ENCODE measurements around the gene FLAD1. TPM values are rescaled to one million over a fixed set of nuclear protein-coding genes. Genes with fewer than 3 reads are reported as not detected.

Gene FLAD1
- total RNA-seq (2014; rRNA removed; shearing (Covaris generic)) = 52.3 and 59.9 TPM in 2 replicates

DNA sequence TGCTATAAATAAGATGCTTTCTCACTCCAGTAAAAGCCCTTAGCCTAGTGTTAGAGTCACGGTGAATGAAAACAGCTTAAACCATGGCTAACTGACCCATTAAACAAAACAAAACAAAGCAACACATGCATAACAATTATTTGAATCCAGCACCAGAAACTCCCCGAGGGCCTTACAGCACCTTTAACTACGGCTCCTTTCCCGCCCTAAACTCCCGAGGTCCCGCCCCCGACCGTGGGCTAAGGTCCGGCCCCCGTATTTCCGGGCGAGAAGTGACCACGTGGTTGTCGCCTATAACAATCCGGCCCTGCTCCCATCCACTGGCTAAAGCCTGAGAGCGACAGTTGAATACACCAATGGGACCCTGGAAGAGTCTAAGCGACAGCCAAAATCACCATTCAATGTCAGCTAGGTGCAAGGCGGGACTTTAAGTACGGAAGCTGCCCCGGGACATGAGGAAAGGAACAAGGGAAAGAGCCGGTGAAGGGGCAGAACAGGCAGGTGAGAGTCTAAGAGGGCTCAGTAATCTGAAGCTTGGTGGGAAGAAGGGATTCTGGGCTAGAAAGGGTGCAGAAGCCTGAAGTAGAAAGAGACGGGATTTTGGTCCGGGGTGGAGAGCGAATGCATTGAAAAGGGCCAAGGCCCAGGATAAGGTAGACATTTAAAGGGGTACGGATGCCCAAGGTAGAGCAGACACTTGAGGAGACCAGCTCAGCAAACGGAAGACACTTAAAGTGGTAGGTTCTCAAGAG, at the start of gene FLAD1:
Gene FLAD1 (plus strand): TSS at position 448 of the 752 bp plus-strand sequence. CDS start 351 bp downstream, outside the sequence.

GRCh38 chr1:154936555-154937084, 46.5 kb upstream of the FLAD1 start, which contains the start of gene PMVK:
Gene PMVK, minus strand, starts transcription at chr1:154936719. Its CDS starts 34 bp downstream, at chr1:154936685.

DNA sequence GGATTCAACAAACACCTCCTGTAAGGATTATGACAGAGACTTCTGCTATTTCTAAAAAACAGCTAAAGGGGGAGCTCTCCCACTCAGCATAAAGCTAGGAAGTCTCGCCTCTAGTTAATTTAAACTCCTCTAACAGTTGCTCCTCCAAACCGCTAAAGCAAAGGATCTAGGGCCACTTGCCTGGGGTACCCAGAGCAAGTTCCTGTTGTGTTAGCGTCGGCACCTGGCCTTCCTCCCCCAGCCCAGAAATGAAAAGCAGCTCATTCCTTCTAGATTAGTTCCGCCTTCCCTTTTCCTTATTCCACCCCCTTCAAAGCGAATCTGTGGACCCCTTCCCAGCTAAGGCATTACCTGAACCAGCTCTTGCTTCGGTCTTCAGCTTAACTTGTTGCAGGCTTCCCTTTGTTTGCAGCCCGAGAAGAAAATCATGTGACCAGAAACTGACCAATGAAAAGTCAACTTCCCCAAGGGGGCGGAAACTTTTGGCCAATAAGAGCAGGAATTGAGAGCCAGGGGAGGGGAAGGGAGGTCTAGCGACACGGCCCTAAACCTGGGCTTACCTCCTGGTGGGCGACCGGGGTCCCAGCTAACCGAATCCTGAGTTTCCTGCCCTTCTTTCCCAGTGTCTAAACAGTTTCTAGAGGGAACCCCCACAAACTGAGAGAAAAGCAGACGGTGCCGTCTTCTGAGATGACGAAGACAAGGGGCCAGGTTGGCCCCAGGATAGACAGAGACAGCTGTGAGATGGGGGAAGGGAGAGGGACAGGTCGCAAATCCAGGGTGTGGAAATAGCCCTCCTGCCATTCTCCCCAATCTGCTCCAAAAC, 27.2 kb upstream of the FLAD1 start, which contains the start of gene PBXIP1:
Gene PBXIP1 (minus strand): TSS at position 382 of the 826 bp plus-strand sequence. CDS start 2,378 bp downstream, outside the sequence.

DNA sequence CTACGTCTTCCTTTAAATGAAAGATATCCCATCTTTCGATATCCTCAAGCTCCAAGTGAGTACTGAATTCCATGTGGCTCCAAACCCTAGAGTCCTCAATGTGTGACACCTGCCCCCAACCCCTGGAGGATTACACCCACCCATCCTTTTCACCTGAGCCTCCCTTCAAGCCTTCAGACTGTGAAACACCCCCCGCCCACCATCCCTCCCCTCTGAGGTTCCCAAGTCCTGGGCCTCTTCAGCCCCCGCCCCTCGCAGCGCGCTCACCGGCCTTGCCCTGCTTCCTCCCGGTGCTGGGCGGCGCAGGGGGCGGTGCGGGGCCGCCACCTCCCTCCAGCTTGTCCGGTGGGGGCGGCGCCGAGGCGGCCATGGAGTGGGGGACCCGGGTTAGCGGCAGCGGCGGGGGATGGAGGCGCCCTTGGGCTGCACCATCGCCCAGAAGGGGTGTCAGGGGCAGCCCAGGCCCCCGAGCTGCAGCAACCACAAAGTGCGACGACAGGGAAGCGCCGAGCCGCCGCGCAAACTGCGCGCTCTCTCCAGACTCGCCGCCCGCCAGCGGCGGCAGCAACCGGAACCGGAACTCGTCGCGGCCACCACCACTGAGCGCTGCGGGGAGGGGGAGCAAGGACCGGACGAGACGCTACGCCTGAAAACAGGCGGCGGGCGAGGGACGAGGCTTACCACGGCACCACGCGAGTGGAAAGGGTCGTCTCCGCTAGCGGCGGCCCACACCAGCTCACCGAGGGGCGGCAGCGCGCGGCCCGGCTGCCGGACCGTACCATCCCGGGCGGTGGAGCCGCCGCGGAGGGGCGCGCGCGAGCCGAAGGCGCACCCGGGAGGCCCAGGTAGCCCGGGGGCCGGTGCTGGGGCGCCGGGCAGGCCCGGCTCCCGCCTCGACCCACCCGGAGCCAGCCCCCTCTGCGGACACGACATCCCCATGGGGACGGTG, 21.7 kb upstream of the FLAD1 start, which contains the start of gene PYGO2:
Gene PYGO2 (minus strand): TSS at position 576 of the 949 bp plus-strand sequence. CDS start 206 bp downstream, at position 370.

DNA sequence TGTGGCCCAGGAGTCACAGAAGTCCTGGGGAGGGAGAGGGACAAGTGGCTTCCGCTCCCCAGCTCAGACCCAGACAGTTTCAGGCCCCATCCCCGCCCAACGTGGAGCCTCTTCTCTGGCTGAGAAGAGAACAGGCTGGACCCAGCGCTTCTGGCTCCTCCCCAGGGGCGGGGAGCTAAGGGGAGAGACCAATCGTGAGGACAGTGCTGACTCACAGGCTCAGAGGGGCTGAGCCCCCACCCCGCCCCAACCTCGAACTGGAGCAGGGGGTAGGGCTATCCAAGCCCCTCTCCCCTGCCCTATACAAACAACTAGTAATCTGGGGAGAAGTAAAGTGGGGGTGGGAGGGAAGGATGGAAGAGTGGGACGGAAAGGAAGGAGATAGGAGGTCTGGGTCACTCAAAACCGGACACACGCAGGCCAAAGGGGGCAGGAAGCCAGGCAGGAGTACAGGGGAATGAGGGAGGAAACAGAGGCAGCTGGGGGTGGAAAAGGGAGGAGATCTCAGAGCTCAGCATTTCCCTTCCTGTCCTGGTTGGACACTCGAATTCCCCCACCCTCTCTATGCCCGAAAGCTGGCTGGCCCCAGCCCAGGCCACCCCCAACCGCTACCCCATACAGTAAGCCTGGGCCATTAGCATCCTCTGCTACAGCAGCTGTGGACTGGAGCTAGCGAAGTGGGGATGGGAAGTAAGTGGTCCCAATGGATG, 12.4 kb upstream of the FLAD1 start, which contains the start of gene SHC1:
Gene SHC1 (minus strand): TSS at position 117 of the 710 bp plus-strand sequence. CDS start 221 bp downstream, outside the sequence.

GRCh38 chr1:154974102-154974807, 8.9 kb upstream of the FLAD1 start, which contains the start of gene CKS1B:
Gene CKS1B, plus strand, starts transcription at chr1:154974681. Its CDS starts 65 bp downstream, at chr1:154974746.

DNA sequence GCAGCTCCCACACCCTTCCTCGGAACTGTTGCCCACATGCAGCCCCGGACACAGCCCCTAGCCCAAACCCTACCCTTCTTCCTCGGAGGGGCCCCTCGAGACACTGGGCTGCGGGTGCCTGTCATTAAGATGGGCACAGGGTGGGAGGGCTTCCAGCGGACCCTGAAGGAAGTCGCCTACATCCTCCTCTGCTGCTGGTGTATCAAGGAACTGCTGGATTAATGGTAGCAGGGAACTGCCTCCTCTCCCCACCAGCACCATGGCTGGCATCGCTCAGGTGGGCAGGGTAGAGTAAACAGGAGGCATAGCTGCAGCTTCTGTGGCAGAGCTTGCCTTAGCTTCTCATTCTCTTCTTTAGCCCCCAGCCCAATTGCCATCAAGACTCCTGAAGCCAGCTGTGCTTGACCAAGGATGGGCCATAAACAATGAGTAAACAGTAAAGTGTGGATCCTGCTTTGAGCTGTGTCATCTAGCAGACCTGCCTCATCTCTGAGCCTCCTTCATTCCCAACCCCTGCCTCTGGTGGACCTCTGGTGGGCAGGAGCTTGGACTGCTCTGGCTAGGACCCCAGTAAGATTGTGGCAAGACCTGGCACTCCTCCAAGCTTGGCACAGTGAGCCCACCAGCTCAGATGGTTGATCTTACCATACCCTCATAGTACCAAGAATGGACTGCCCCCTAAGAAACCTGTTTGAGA, 10.6 kb downstream of the FLAD1 start, which contains the start of gene LENEP:
Gene LENEP (plus strand): TSS at position 15 of the 697 bp plus-strand sequence. CDS start 22 bp downstream, at position 37.

GRCh38 chr1:155002464-155003226, 19.5 kb downstream of the FLAD1 start, which contains the start of gene ZBTB7B:
Gene ZBTB7B, plus strand, starts transcription at chr1:155002802. Its CDS starts 11,859 bp downstream, at chr1:155014661.

GRCh38 chr1:155033524-155033923, 50.4 kb downstream of the FLAD1 start, which contains the start of the genes DCST1 and DCST2:
Gene DCST1, plus strand, starts transcription at chr1:155033824. Its CDS starts 213 bp downstream, at chr1:155034037.
Gene DCST2, minus strand, starts transcription at chr1:155033781. Its CDS starts 80 bp downstream, at chr1:155033701.

Small RNA genes lying within 50 kb of the gene (small RNA-seq; reads per million reads assigned to genes)
- not detected for gene MIR4258
- not detected for gene RF00017

Other genes starting within 250 kb of the FLAD1 start
- 0.74 and 1.3 TPM in 2 replicates for gene KCNN3, start 113.1 kb upstream of the FLAD1 start, total RNA-seq (2014; rRNA removed; shearing (Covaris generic))
- gene PMVK, start 46.6 kb upstream of the FLAD1 start, total RNA-seq (2014; rRNA removed; shearing (Covaris generic)) = 13.8 and 17.6 TPM in 2 replicates
- 44.9 and 55.1 TPM in 2 replicates for gene PBXIP1, start 27.2 kb upstream of the FLAD1 start, total RNA-seq (2014; rRNA removed; shearing (Covaris generic))
- 31.9 and 39.8 TPM in 2 replicates for gene PYGO2, start 21.6 kb upstream of the FLAD1 start, total RNA-seq (2014; rRNA removed; shearing (Covaris generic))
- gene SHC1, start 12.6 kb upstream of the FLAD1 start, total RNA-seq (2014; rRNA removed; shearing (Covaris generic)) = 279 and 321 TPM in 2 replicates
- gene CKS1B, start 8.7 kb upstream of the FLAD1 start, total RNA-seq (2014; rRNA removed; shearing (Covaris generic)) = 192 and 226 TPM in 2 replicates
- gene LENEP, start 10.2 kb downstream of the FLAD1 start, total RNA-seq (2014; rRNA removed; shearing (Covaris generic)) = not detected in 2 replicates
- 20.9 and 21.1 TPM in 2 replicates for gene ZBTB7B, start 19.5 kb downstream of the FLAD1 start, total RNA-seq (2014; rRNA removed; shearing (Covaris generic))
- 0.19 and 0.40 TPM in 2 replicates for gene DCST2, start 50.4 kb downstream of the FLAD1 start, total RNA-seq (2014; rRNA removed; shearing (Covaris generic))
- not detected in 2 replicates for gene DCST1, start 50.5 kb downstream of the FLAD1 start, total RNA-seq (2014; rRNA removed; shearing (Covaris generic))
- 112 and 116 TPM in 2 replicates for gene ADAM15, start 68.0 kb downstream of the FLAD1 start, total RNA-seq (2014; rRNA removed; shearing (Covaris generic))
- gene EFNA4, start 80.4 kb downstream of the FLAD1 start, total RNA-seq (2014; rRNA removed; shearing (Covaris generic)) = 7.5 and 7.8 TPM in 2 replicates
- gene EFNA3, start 95.5 kb downstream of the FLAD1 start, total RNA-seq (2014; rRNA removed; shearing (Covaris generic)) = 2.5 and 3.0 TPM in 2 replicates
- 37.2 and 40.0 TPM in 2 replicates for gene EFNA1, start 144.5 kb downstream of the FLAD1 start, total RNA-seq (2014; rRNA removed; shearing (Covaris generic))
- gene SLC50A1, start 152.5 kb downstream of the FLAD1 start, total RNA-seq (2014; rRNA removed; shearing (Covaris generic)) = 68.9 and 72.0 TPM in 2 replicates
- gene DPM3, start 157.2 kb downstream of the FLAD1 start, total RNA-seq (2014; rRNA removed; shearing (Covaris generic)) = 75.7 and 98.1 TPM in 2 replicates
- gene KRTCAP2, start 190.0 kb downstream of the FLAD1 start, total RNA-seq (2014; rRNA removed; shearing (Covaris generic)) = 102 and 136 TPM in 2 replicates
- gene TRIM46, start 190.5 kb downstream of the FLAD1 start, total RNA-seq (2014; rRNA removed; shearing (Covaris generic)) = 2.3 and 3.4 TPM in 2 replicates
- gene THBS3, start 224.6 kb downstream of the FLAD1 start, total RNA-seq (2014; rRNA removed; shearing (Covaris generic)) = 36.2 and 40.8 TPM in 2 replicates
- 125 and 141 TPM in 2 replicates for gene MTX1, start 225.4 kb downstream of the FLAD1 start, total RNA-seq (2014; rRNA removed; shearing (Covaris generic))

Measured in A375 (cell line).